Measurements from ENCODE around the gene TSPOAP1. TPM values are rescaled to one million over a fixed set of nuclear protein-coding genes. Genes with fewer than 3 reads are reported as not detected.

TSPOAP1 gene
- total and polyA plus RNA-seq, 2 of the 13 experiments (the other 11 are each of a cell fraction or from before 2014, with no cell fraction given) = not detected

- TF ChIP-seq U2AF1 (optimal IDR thresholded peaks at IDR 0.05; ENCODE audit: low read depth, low read length) (no peak), GATAD2A (CRISPR knock-in tag; IDR thresholded peaks at IDR 0.05) (peak; percentile 87), ZNF441 (CRISPR knock-in tag; IDR thresholded peaks at IDR 0.05; ENCODE audit: borderline replicate concordance) (no peak), SNRNP70 (IDR thresholded peaks at IDR 0.05; ENCODE audit: low read depth, low read length) (no peak), ZEB1 (IDR thresholded peaks at IDR 0.05; ENCODE audit: insufficient replicate concordance, low read depth) (peak; percentile 60), RBM22 (optimal IDR thresholded peaks at IDR 0.05; ENCODE audit: low read length) (peak; percentile 54), ETV5 (CRISPR knock-in tag; IDR thresholded peaks at IDR 0.05; ENCODE audit: borderline replicate concordance) (no peak; the same call in 1 of the 2 replicates), AKNA (CRISPR knock-in tag; IDR thresholded peaks at IDR 0.05; ENCODE audit: borderline replicate concordance) (no peak), MZF1 (CRISPR knock-in tag; IDR thresholded peaks at IDR 0.05; ENCODE audit: borderline replicate concordance) (no peak), ZNF160 (CRISPR knock-in tag; IDR thresholded peaks at IDR 0.05) (no peak), NR3C1 (CRISPR knock-in tag; IDR thresholded peaks at IDR 0.05) (no peak), ZNF749 (CRISPR knock-in tag; IDR thresholded peaks at IDR 0.05; ENCODE audit: borderline replicate concordance) (no peak), TBX2 (CRISPR knock-in tag; IDR thresholded peaks at IDR 0.05; ENCODE audit: borderline replicate concordance) (peak; percentile 63; the same call in 1 of the 2 replicates), ZFP37 (CRISPR knock-in tag; IDR thresholded peaks at IDR 0.05; ENCODE audit: borderline replicate concordance) (no peak), ELF3 (CRISPR knock-in tag; IDR thresholded peaks at IDR 0.05) (0 out of 2 replicates have a peak, but pooled peaks have one; percentile 28), HDAC2 (CRISPR knock-in tag; IDR thresholded peaks at IDR 0.05) (no peak)
- TF ChIP-seq, protein P1, sequence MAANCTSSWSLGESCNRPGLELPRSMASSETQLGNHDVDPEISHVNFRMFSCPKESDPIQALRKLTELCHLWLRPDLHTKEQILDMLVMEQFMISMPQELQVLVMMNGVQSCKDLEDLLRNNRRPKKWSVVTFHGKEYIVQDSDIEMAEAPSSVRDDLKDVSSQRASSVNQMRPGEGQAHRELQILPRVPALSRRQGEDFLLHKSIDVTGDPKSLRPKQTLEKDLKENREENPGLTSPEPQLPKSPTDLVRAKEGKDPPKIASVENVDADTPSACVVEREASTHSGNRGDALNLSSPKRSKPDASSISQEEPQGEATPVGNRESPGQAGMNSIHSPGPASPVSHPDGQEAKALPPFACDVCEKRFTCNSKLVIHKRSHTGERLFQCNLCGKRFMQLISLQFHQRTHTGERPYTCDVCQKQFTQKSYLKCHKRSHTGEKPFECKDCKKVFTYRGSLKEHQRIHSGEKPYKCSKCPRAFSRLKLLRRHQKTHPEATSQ (CRISPR knock-in tag; IDR thresholded peaks at IDR 0.05; ENCODE audit: borderline replicate concordance) = no peak; the same call in 1 of the 2 replicates
- TF ChIP-seq, protein P2, sequence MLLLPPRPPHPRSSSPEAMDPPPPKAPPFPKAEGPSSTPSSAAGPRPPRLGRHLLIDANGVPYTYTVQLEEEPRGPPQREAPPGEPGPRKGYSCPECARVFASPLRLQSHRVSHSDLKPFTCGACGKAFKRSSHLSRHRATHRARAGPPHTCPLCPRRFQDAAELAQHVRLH (CRISPR knock-in tag; IDR thresholded peaks at IDR 0.05; ENCODE audit: borderline replicate concordance, low read depth) = no peak
Observed at GRCh38 chr17:58369214-58370031, 40.8 kb upstream of the TSPOAP1 start (continued).

Data from HepG2 (cell line).